CD14-positive monocyte (primary cell): Measurements from ENCODE around the gene SLC6A6. TPM values are rescaled to one million over a fixed set of nuclear protein-coding genes. Genes with fewer than 3 reads are reported as not detected.

ENCODE experiments used
- DNase-seq, 3 donors: peaks; one replicate each; pipeline ENCODE4 v3.0.0-alpha.2; 2011 to 2022
- H2AFZ ChIP-seq: 2 replicates; pipeline ENCODE4 v1.6.0; 2012; ENCODE audit warnings: mild to moderate bottlenecking, low read depth, low read length, inconsistent platforms; ENCODE audit not compliant: insufficient read depth, poor library complexity, severe bottlenecking
- H3K27ac ChIP-seq, 2 donors: 1 replicate in 1 of 2; 2 replicates in 1 of 2; pipeline ENCODE4 v1.5.1; 2012 to 2013; ENCODE audit warnings: low read length in 2 of 2, control low read depth in 1 of 2, inconsistent platforms in 1 of 2, low read depth in 1 of 2, mild to moderate bottlenecking in 1 of 2
- H3K27me3 ChIP-seq, 2 donors: one replicate each; pipeline versions ENCODE4 v1.6.0 to v1.6.1; 2011 to 2013; ENCODE audit warnings: low read length in 2 of 2; ENCODE audit not compliant: control insufficient read depth in 2 of 2, insufficient read depth in 2 of 2
- H3K36me3 ChIP-seq, 2 donors: replicated peaks in 1 of 2; 1 replicate in 1 of 2; 2 replicates in 1 of 2; pipeline versions ENCODE4 v1.5.1 to v1.6.1; 2012 to 2013; ENCODE audit warnings: low read length in 2 of 2, control low read depth in 1 of 2, inconsistent platforms in 1 of 2, mild to moderate bottlenecking in 1 of 2; ENCODE audit not compliant: insufficient read depth in 2 of 2, control insufficient read depth in 1 of 2
- H3K4me1 ChIP-seq, 2 donors: 1 replicate in 1 of 2; 2 replicates in 1 of 2; pipeline versions ENCODE4 v1.5.1 to v1.6.1; 2012 to 2013; ENCODE audit warnings: low read length in 2 of 2, control low read depth in 1 of 2, inconsistent platforms in 1 of 2, mild to moderate bottlenecking in 1 of 2, moderate library complexity in 1 of 2; ENCODE audit not compliant: insufficient read depth in 2 of 2, control insufficient read depth in 1 of 2
- H3K4me2 ChIP-seq: replicated peaks from 2 replicates; pipeline ENCODE3; 2012; ENCODE audit warnings: low read length, moderate library complexity, mild to moderate bottlenecking; ENCODE audit not compliant: poor library complexity, severe bottlenecking; ENCODE audit errors: extremely low read depth
- H3K4me3 ChIP-seq, 3 experiments: fragments of 200-600 bp in 1 of 3; sonication (generic) in 1 of 3; replicated peaks in 1 of 3; 1 replicate in 2 of 3; 2 replicates in 1 of 3; pipeline ENCODE4 v1.5.1; 2011 to 2013; ENCODE audit warnings: low read length in 3 of 3, mild to moderate bottlenecking in 3 of 3, control low read depth in 2 of 3, low read depth in 2 of 3, inconsistent platforms in 1 of 3, moderate library complexity in 1 of 3
- H3K79me2 ChIP-seq: 2 replicates; pipeline ENCODE4 v1.6.0; 2012; ENCODE audit warnings: mild to moderate bottlenecking, control low read depth, inconsistent platforms, low read length, moderate library complexity; ENCODE audit not compliant: insufficient read depth
- H3K9ac ChIP-seq: 2 replicates; pipeline ENCODE4 v1.6.0; 2017; ENCODE audit warnings: low read length, mild to moderate bottlenecking; ENCODE audit not compliant: insufficient read depth, poor library complexity, severe bottlenecking
- H3K9me3 ChIP-seq, 2 donors: replicated peaks in 1 of 2; 1 replicate in 1 of 2; 2 replicates in 1 of 2; pipeline versions ENCODE4 v1.5.1 to v1.6.1; 2012 to 2013; ENCODE audit warnings: low read length in 2 of 2, control low read depth in 1 of 2; ENCODE audit not compliant: control insufficient read depth in 1 of 2, insufficient read depth in 1 of 2
- H4K20me1 ChIP-seq: 2 replicates; pipeline ENCODE4 v1.6.0; 2012; ENCODE audit warnings: mild to moderate bottlenecking, low read length, control low read depth, moderate library complexity; ENCODE audit not compliant: insufficient read depth
- H3K27ac Mint-ChIP-seq, 7 donors: one replicate each; pipeline ENCODE4 v1.8.0; 2020; ENCODE audit warnings: mild to moderate bottlenecking in 7 of 7, mixed read lengths in 7 of 7, moderate library complexity in 6 of 7, inconsistent platforms in 2 of 7
- H3K27me3 Mint-ChIP-seq, 3 donors: one replicate each; pipeline ENCODE4 v1.8.0; 2021 to 2022; ENCODE audit warnings: low read depth in 3 of 3, mild to moderate bottlenecking in 3 of 3, mixed read lengths in 3 of 3, moderate library complexity in 3 of 3, inconsistent platforms in 1 of 3
- H3K36me3 Mint-ChIP-seq, 2 donors: one replicate each; pipeline ENCODE4 v1.8.0; 2020; ENCODE audit warnings: mixed read lengths in 2 of 2, inconsistent platforms in 1 of 2, mild to moderate bottlenecking in 1 of 2
- H3K4me1 Mint-ChIP-seq: one replicate; pipeline ENCODE4 v1.8.0; 2020; ENCODE audit warnings: mild to moderate bottlenecking, mixed read lengths
- H3K4me3 Mint-ChIP-seq, 2 donors: one replicate each; pipeline ENCODE4 v1.8.0; 2020; ENCODE audit warnings: mild to moderate bottlenecking in 2 of 2, mixed read lengths in 2 of 2, moderate library complexity in 1 of 2
- H3K9me3 Mint-ChIP-seq, 7 donors: one replicate each; pipeline ENCODE4 v1.8.0; 2020 to 2022; ENCODE audit warnings: mixed read lengths in 7 of 7, mild to moderate bottlenecking in 6 of 7, moderate library complexity in 6 of 7, inconsistent platforms in 2 of 7
- WGBS: methylation state at CpG from one replicate; pipeline ENCODE4 v1.1.5; 2013; ENCODE audit warnings: missing lambda C conversion rate; ENCODE audit not compliant: insufficient coverage; 5-methylcytosine and 5-hydroxymethylcytosine counted together
- intact Hi-C, 2 donors: fragments of 100-400 bp; cut with micrococcal nuclease; formaldehyde crosslinking; loops; one replicate each; pipeline versions ENCODE4 v1.15.0 to v1.15.1; 2023
- polyA plus RNA-seq, 3 donors: library from polyadenylated mRNA; depleted of rRNA in 1 of 3; unstranded in 2 of 3; stranded (reverse) in 1 of 3; fragments of 300-500 nt in 2 of 3; fragments of >200 nt in 1 of 3; fragmentation: Illumina TruSeq in 2 of 3; gene quantifications; 1 replicate in 2 of 3; 2 replicates in 1 of 3; pipeline ENCODE4 v1.2.3, GENCODE V29; 2012 to 2021
- TF ChIP-seq, protein P1 (sequence below): fragments of 200-600 bp; IDR thresholded peaks from one replicate; pipeline ENCODE4 v1.8.0; 2022; ENCODE audit warnings: antibody characterized with exemption, mild to moderate bottlenecking

The SLC6A6 gene
- polyA plus RNA-seq, 3 donors = 18.4 to 136 (median 24.5) TPM

DNA sequence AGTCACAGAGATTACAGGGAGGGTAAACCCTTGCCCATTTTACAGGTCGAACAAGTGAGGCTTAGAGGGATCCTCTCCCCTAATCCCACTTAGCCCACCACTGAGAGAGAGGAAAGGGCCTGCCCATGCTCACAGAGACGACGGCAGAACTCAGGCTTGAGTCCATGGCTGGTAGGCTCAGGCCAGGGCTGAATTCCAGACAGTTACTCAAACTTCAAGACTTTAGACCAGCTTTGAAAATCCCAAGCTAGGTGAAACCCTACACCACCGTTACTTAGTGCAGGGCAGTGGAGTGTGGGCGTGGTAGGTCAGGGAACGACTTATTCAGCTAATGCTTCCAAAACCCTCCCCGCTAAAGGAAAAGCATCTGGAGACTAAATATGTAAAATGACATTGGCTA, 121.4 kb downstream of the SLC6A6 start:
- no CpG with 5 or more reads among the region's 7 CpGs for WGBS
- Histone ChIP-seq H3K4me1 (no peaks in the 10 kb centered on the region), H3K4me3 (no peak overlapping the region), H3K36me3 (no peaks in the 10 kb centered on the region), H3K4me2 (no peak overlapping the region), H4K20me1 (no peaks in the 10 kb centered on the region), H2AFZ (no peak overlapping the region), H3K9me3 (no peaks in the 10 kb centered on the region), H3K27me3 (no peaks in the 10 kb centered on the region), H3K9ac (no peak overlapping the region), H3K79me2 (no peaks in the 10 kb centered on the region), H3K27ac (no peak overlapping the region)
- intact Hi-C loops = no loop called here
- Mint-ChIP-seq H3K27me3 (peaks cover 2 to 8% (median 4%) of the 10 kb centered on the region in 3 donors), H3K4me3 (no peak overlapping the region), H3K36me3 (no peaks in the 10 kb centered on the region), H3K9me3 (peaks cover 0 to 2% (median 0%) of the 10 kb centered on the region in 7 donors), H3K4me1 (no peaks in the 10 kb centered on the region), H3K27ac (no peak overlapping the region)
- TF ChIP-seq, protein P1, sequence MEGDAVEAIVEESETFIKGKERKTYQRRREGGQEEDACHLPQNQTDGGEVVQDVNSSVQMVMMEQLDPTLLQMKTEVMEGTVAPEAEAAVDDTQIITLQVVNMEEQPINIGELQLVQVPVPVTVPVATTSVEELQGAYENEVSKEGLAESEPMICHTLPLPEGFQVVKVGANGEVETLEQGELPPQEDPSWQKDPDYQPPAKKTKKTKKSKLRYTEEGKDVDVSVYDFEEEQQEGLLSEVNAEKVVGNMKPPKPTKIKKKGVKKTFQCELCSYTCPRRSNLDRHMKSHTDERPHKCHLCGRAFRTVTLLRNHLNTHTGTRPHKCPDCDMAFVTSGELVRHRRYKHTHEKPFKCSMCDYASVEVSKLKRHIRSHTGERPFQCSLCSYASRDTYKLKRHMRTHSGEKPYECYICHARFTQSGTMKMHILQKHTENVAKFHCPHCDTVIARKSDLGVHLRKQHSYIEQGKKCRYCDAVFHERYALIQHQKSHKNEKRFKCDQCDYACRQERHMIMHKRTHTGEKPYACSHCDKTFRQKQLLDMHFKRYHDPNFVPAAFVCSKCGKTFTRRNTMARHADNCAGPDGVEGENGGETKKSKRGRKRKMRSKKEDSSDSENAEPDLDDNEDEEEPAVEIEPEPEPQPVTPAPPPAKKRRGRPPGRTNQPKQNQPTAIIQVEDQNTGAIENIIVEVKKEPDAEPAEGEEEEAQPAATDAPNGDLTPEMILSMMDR = no peak
- no peak for DNase-seq

DNA sequence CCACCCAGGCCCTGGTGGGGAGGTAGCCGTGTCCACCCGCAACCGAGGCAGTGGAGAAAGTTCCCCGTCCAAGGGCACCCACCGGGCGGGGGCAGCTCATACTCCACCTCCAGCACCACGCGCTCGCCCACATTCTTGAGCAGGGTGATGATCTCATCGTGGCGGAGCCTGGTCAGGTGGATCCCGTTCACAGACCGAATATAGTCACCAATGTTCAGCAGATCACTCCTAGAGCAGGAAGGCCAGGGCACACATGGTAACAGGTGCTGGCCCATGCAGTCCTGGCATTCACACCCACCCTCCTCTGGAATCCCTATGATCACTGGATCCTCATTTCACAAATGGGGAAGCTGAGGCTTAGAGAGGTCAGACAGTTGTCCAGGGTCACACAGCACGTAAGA, 121.9 kb downstream of the SLC6A6 start:
- Histone ChIP-seq H3K4me2 (no peak overlapping the region), H4K20me1 (no peaks in the 10 kb centered on the region), H3K36me3 (no peaks in the 10 kb centered on the region), H3K9ac (no peak overlapping the region), H2AFZ (no peak overlapping the region), H3K79me2 (no peaks in the 10 kb centered on the region), H3K4me3 (no peak overlapping the region), H3K27ac (no peak overlapping the region), H3K4me1 (no peaks in the 10 kb centered on the region), H3K9me3 (no peaks in the 10 kb centered on the region), H3K27me3 (no peaks in the 10 kb centered on the region)
- intact Hi-C loops = no loop called here
- DNase-seq = no peak
- peaks cover 0 to 4% (median 0%) of the 10 kb centered on the region in 7 donors for H3K9me3 Mint-ChIP-seq
- H3K4me3 Mint-ChIP-seq = no peak overlapping the region
- no peaks in the 10 kb centered on the region for H3K36me3 Mint-ChIP-seq
- 96% methylated on average over 11 of the region's 14 CpGs for WGBS
- H3K27ac Mint-ChIP-seq = no peak overlapping the region
- H3K4me1 Mint-ChIP-seq = no peaks in the 10 kb centered on the region
- peaks cover 4 to 11% (median 4%) of the 10 kb centered on the region in 3 donors for H3K27me3 Mint-ChIP-seq
- TF ChIP-seq, protein P1 = no peak
